HUES48 (cell line): ENCODE measurements around the gene TOM1L1.
A peak's percentile ranks its signal among the peaks of the same experiment; 100 is the strongest.

Source experiments
- H3K27ac ChIP-seq: one replicate; pipeline ENCODE4 v1.7.0; 2013; ENCODE audit warnings: low read depth, low read length, inconsistent platforms
- H3K27me3 ChIP-seq: 2 replicates; pipeline ENCODE4 v1.6.1; 2013; ENCODE audit warnings: mild to moderate bottlenecking, low read length; ENCODE audit not compliant: control insufficient read depth, insufficient read depth
- H3K36me3 ChIP-seq: 2 replicates; pipeline ENCODE4 v1.6.1; 2013; ENCODE audit warnings: low read length; ENCODE audit not compliant: control insufficient read depth, insufficient read depth
- H3K4me1 ChIP-seq: 2 replicates; pipeline ENCODE4 v1.6.1; 2013; ENCODE audit warnings: mild to moderate bottlenecking, low read length; ENCODE audit not compliant: control insufficient read depth, insufficient read depth
- H3K4me3 ChIP-seq: 2 replicates; pipeline ENCODE4 v1.5.1; 2013; ENCODE audit warnings: mild to moderate bottlenecking, low read depth, low read length
- H3K9ac ChIP-seq: 2 replicates; pipeline ENCODE4 v1.6.1; 2013; ENCODE audit warnings: mild to moderate bottlenecking, low read depth, low read length, moderate library complexity
- H3K9me3 ChIP-seq: 2 replicates; pipeline ENCODE4 v1.6.1; 2013; ENCODE audit warnings: low read length; ENCODE audit not compliant: control insufficient read depth, insufficient read depth

The TOM1L1 gene

GRCh38 chr17:54898576-54898975 is 2.1 kb upstream of the TOM1L1 start:
- H3K9me3 ChIP-seq: no peaks in the 10 kb centered on the region
- H3K4me3 ChIP-seq: no peak overlapping the region

DNA sequence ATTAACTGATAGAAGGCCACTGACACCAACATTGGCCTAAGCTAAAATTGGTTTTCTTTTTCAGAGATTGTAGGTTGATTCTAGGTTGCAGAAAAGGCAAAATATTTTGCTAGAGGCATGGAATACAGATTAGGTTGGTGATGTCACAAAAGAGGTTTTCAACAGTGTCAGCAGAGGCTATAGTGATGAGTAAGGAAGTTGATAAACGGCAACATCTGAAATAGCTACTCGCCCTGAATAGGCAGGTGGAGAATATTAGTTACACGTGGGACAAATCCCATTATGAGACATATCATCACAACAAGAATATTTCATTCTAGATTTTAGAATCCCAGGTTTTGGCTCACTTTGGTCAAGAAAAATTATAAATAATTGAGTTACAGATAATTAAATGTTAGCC is 1.5 kb upstream of the TOM1L1 start:
- Histone ChIP-seq H3K27ac (peak overlapping the region; percentile 85), H3K9ac (no peak overlapping the region), H3K27me3 (no peaks in the 10 kb centered on the region), H3K4me1 (peaks cover 29% of the 10 kb centered on the region), H3K9me3 (no peaks in the 10 kb centered on the region), H3K36me3 (no peaks in the 10 kb centered on the region; the same call in 1 of the 2 replicates), H3K4me3 (no peak overlapping the region)

More at GRCh38 chr17:54898576-54898975, 2.1 kb upstream of the TOM1L1 start:
- Histone ChIP-seq H3K27ac (no peak overlapping the region), H3K27me3 (no peaks in the 10 kb centered on the region), H3K4me1 (peaks cover 29% of the 10 kb centered on the region), H3K36me3 (no peaks in the 10 kb centered on the region; the same call in 1 of the 2 replicates), H3K9ac (no peak overlapping the region)

DNA sequence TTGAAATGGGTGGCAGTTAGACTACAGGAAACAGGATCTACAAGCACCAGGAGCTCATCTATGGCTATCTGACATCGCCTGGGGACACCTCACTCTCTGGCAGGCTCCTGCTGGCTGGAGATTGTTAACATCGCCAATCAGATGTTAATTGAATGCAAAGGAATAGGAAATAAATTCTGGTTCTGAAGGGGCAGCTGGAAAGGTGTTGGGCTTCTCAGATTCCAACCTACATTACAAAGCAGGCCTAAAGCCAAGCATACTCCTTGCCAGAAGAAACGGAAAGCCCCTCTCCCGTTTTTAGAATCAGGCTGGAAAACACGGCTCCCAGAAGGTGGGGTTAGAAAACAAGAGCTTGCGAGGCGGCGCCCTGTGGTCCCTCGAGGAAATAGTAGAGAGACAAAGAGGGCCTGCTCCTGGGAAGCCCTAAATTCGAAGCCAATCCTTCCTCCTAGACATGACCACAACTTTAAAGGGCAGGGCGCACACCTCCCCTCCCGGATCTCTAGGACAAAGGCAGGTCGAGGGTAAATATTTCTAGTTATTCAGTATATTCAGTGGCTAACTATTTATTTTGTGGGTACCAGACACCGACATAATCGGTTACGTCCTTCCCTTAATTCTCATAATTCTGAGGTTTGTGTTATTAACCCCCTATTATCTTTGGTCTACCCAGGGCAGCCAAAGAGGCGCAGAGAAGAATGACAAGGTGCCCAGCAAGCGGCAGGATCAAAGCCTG is 763 bp upstream of the TOM1L1 start:
- Histone ChIP-seq H3K4me3 (no peak overlapping the region; the same call in none of the 2 replicates), H3K27me3 (no peaks in the 10 kb centered on the region), H3K9ac (peak overlapping the region; percentile 94), H3K36me3 (peaks cover 7% of the 10 kb centered on the region), H3K4me1 (peaks cover 29% of the 10 kb centered on the region), H3K27ac (peak overlapping the region; percentile 85), H3K9me3 (no peaks in the 10 kb centered on the region)

DNA sequence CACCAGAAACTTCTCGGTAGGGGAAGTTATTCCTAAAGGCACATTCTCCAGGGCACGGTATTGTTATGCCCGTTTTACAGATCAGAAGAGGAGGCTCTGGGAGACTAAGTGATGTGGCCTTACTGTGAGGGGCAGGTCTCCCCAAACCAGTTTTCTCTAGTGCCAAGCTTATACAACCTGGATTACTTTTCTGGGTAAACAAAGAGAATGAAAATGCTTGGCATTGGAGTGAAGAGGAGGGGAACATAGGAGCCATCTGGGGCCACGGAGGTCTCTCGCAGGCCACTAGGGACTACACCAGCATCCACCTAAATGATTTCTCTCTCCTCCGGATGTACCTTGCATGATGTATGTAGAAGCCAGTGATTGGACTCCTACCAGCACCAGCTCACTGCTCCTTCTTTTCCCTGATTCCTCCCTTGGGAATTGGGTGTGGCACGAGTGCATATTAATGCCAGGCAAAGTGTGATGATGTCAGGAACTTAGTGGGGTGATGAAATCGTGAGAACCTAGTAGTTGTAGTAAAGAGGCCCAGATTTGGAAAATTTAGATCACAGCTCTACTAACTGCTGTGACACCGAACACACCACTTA is 674 bp downstream of the TOM1L1 start:
- Histone ChIP-seq H3K4me1 (peaks cover 29% of the 10 kb centered on the region), H3K4me3 (no peak overlapping the region; the same call in none of the 2 replicates), H3K27me3 (no peaks in the 10 kb centered on the region), H3K27ac (peak overlapping the region; percentile 85), H3K36me3 (peaks cover 21% of the 10 kb centered on the region), H3K9ac (peak overlapping the region; percentile 94), H3K9me3 (no peaks in the 10 kb centered on the region)

- no peak overlapping the region for H3K9ac ChIP-seq
- H3K27me3 ChIP-seq: no peaks in the 10 kb centered on the region
- no peak overlapping the region; the same call in none of the 2 replicates for H3K4me3 ChIP-seq
- H3K4me1 ChIP-seq: peaks cover 29% of the 10 kb centered on the region
- peaks cover 28% of the 10 kb centered on the region for H3K36me3 ChIP-seq
- H3K9me3 ChIP-seq: no peaks in the 10 kb centered on the region
- no peak overlapping the region for H3K27ac ChIP-seq
Measured at GRCh38 chr17:54902017-54902416, 1.4 kb downstream of the TOM1L1 start.

- H3K27me3 ChIP-seq: no peaks in the 10 kb centered on the region
- H3K36me3 ChIP-seq: peaks cover 34% of the 10 kb centered on the region
- H3K9ac ChIP-seq: no peak overlapping the region
- no peak overlapping the region for H3K4me3 ChIP-seq
- no peak overlapping the region for H3K27ac ChIP-seq
- peaks cover 29% of the 10 kb centered on the region for H3K4me1 ChIP-seq
- no peaks in the 10 kb centered on the region for H3K9me3 ChIP-seq
Measured at GRCh38 chr17:54902611-54903010, 2.0 kb downstream of the TOM1L1 start.

- Histone ChIP-seq H3K9me3 (no peaks in the 10 kb centered on the region), H3K27ac (no peak overlapping the region), H3K36me3 (peaks cover 41% of the 10 kb centered on the region), H3K4me3 (no peak overlapping the region), H3K27me3 (no peaks in the 10 kb centered on the region), H3K9ac (no peak overlapping the region), H3K4me1 (peaks cover 31% of the 10 kb centered on the region)
Measured at GRCh38 chr17:54903375-54903774, 2.7 kb downstream of the TOM1L1 start.

GRCh38 chr17:54906683-54907082 is 6.0 kb downstream of the TOM1L1 start:
- Histone ChIP-seq H3K9ac (no peak overlapping the region), H3K36me3 (peaks cover 66% of the 10 kb centered on the region), H3K4me1 (peaks cover 12% of the 10 kb centered on the region), H3K27ac (no peak overlapping the region), H3K4me3 (no peak overlapping the region), H3K27me3 (no peaks in the 10 kb centered on the region), H3K9me3 (no peaks in the 10 kb centered on the region)

DNA sequence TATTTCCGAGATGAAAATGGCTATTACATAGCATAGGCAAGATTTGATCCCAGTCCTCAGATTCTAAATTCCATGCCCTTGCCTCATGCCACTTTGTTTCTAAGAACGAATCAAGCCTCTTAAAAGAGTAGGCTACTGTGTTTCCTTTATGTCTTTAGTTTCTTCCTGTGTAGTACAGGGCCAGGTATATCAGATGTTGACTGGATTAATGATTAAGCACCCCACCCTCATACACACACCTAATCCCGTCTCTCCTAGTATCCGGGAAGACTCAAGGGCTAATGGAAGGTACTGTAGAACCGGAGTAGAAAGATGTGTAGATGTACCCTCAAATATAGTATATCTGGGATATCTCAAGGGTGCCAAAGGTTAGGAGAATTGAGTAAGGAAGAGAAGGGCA is 6.7 kb downstream of the TOM1L1 start:
- Histone ChIP-seq H3K9ac (no peak overlapping the region), H3K4me3 (no peak overlapping the region), H3K9me3 (no peaks in the 10 kb centered on the region), H3K4me1 (peaks cover 8% of the 10 kb centered on the region; the same call in 1 of the 2 replicates), H3K36me3 (peaks cover 73% of the 10 kb centered on the region), H3K27ac (no peak overlapping the region), H3K27me3 (no peaks in the 10 kb centered on the region)

GRCh38 chr17:54909766-54910165 is 9.1 kb downstream of the TOM1L1 start:
- H3K9ac ChIP-seq: no peak overlapping the region
- 0 out of 2 replicates have a peak, but pooled peaks cover 8% of the 10 kb centered on the region for H3K4me1 ChIP-seq
- H3K36me3 ChIP-seq: peaks cover 89% of the 10 kb centered on the region
- no peaks in the 10 kb centered on the region for H3K9me3 ChIP-seq
- H3K27me3 ChIP-seq: no peaks in the 10 kb centered on the region
- H3K27ac ChIP-seq: no peak overlapping the region
- H3K4me3 ChIP-seq: no peak overlapping the region

- Histone ChIP-seq H3K9ac (no peak overlapping the region), H3K27ac (no peak overlapping the region), H3K27me3 (no peaks in the 10 kb centered on the region), H3K36me3 (peaks cover 91% of the 10 kb centered on the region), H3K9me3 (peaks cover 9% of the 10 kb centered on the region), H3K4me3 (no peak overlapping the region), H3K4me1 (peaks cover 27% of the 10 kb centered on the region)
Measured at GRCh38 chr17:54916721-54917120, 16.1 kb downstream of the TOM1L1 start.
